Thoracic aorta (tissue), 2 donors: ENCODE results near the gene UGDH. TPM values are rescaled to one million over a fixed set of nuclear protein-coding genes. Genes with fewer than 3 reads are reported as not detected.

Experiments used
- ATAC-seq: fragments of 150-250 bp; one replicate; pipeline ENCODE4 v1.8.0; 2017; ENCODE audit warnings: low read depth; ENCODE audit not compliant: insufficient number of reproducible peaks, low FRiP score
- DNase-seq: peaks from one replicate; pipeline ENCODE4 v3.0.0-alpha.2; 2020; ENCODE audit warnings: low spot score
- H3K27ac ChIP-seq, 2 donors: fragments of 200-600 bp; sonication (generic); 1 replicate in 1 of 2; 2 replicates in 1 of 2; pipeline ENCODE4 v1.5.1; 2016; ENCODE audit warnings: mild to moderate bottlenecking in 2 of 2, moderate library complexity in 2 of 2
- H3K27me3 ChIP-seq: fragments of 200-600 bp; sonication (generic); replicated peaks from 2 replicates; pipeline ENCODE4 v1.6.0; 2016; ENCODE audit warnings: mild to moderate bottlenecking; ENCODE audit not compliant: insufficient read depth
- H3K36me3 ChIP-seq: fragments of 200-600 bp; sonication (generic); one replicate; pipeline ENCODE4 v1.5.1; 2016
- H3K4me1 ChIP-seq, 2 donors: fragments of 200-600 bp; sonication (generic); 1 replicate in 1 of 2; 2 replicates in 1 of 2; pipeline versions ENCODE4 v1.5.1 to v1.6.0; 2016; ENCODE audit warnings: low read depth in 2 of 2, mild to moderate bottlenecking in 1 of 2; ENCODE audit not compliant: control insufficient read depth in 1 of 2
- H3K4me3 ChIP-seq: fragments of 200-600 bp; sonication (generic); 2 replicates; pipeline ENCODE4 v1.5.1; 2016; ENCODE audit warnings: mild to moderate bottlenecking
- H3K9me3 ChIP-seq: fragments of 200-600 bp; sonication (generic); 2 replicates; pipeline ENCODE4 v1.5.1; 2016
- CTCF ChIP-seq: fragments of 200-600 bp; sonication (generic); IDR thresholded peaks from one replicate; pipeline ENCODE4 v1.5.1; 2019; ENCODE audit warnings: antibody characterized with exemption
- total RNA-seq, 2 donors: library from RNA; depleted of rRNA; stranded (reverse); fragments of >200 nt; gene quantifications; one replicate each; pipeline versions ENCODE4 v1.1.0 to v1.2.3, GENCODE V29; 2016

UGDH gene
- total RNA-seq, 2 donors from 2014 or later: 103 to 736 TPM

- TF ChIP-seq CTCF: no peak
- peaks cover 2 to 13% of the 10 kb centered on the region in 2 donors for H3K4me1 ChIP-seq
- no peak for DNase-seq
- no peak overlapping the region for H3K4me3 ChIP-seq
- H3K36me3 ChIP-seq: peaks cover 25% of the 10 kb centered on the region
- ATAC-seq: no peak
- peak overlapping the region; percentile 32 to 60 for H3K27ac ChIP-seq
- no peaks in the 10 kb centered on the region for H3K9me3 ChIP-seq
- H3K27me3 ChIP-seq: no peaks in the 10 kb centered on the region
These were observed 25.1 kb downstream of the UGDH start for GRCh38 chr4:39502019-39502663.

- DNase-seq: no peak
- peaks cover 9% of the 10 kb centered on the region for H3K36me3 ChIP-seq
These were observed 28.6 kb downstream of the UGDH start for GRCh38 chr4:39498727-39499020.

GRCh38 chr4:39497909-39498726 is 29.1 kb downstream of the UGDH start:
- Histone ChIP-seq H3K4me3 (no peak overlapping the region), H3K9me3 (no peaks in the 10 kb centered on the region), H3K4me1 (peaks cover 2 to 12% of the 10 kb centered on the region in 2 donors), H3K36me3 (peaks cover 4% of the 10 kb centered on the region), H3K27me3 (no peaks in the 10 kb centered on the region), H3K27ac (no peak overlapping the region)
- ATAC-seq (no peak), DNase-seq (no peak)
- no peak for TF ChIP-seq CTCF

More at GRCh38 chr4:39498727-39499020, 28.6 kb downstream of the UGDH start:
- H3K4me3 ChIP-seq: no peak overlapping the region
- ATAC-seq: no peak
- H3K27me3 ChIP-seq: no peaks in the 10 kb centered on the region
- peaks cover 2 to 13% of the 10 kb centered on the region in 2 donors for H3K4me1 ChIP-seq
- no peak overlapping the region for H3K27ac ChIP-seq
- no peaks in the 10 kb centered on the region for H3K9me3 ChIP-seq
- no peak for TF ChIP-seq CTCF

GRCh38 chr4:39495446-39496213 is 31.6 kb downstream of the UGDH start:
- no peak for TF ChIP-seq CTCF
- ATAC-seq: no peak
- Histone ChIP-seq H3K4me1 (no peaks in the 10 kb centered on the region), H3K4me3 (no peak overlapping the region), H3K27me3 (no peaks in the 10 kb centered on the region), H3K27ac (no peak overlapping the region), H3K36me3 (no peaks in the 10 kb centered on the region), H3K9me3 (no peaks in the 10 kb centered on the region)
- no peak for DNase-seq

GRCh38 chr4:39494354-39494753 is 32.9 kb downstream of the UGDH start:
- no peak for DNase-seq
- ATAC-seq: no peak
- no peaks in the 10 kb centered on the region for H3K9me3 ChIP-seq
- H3K27me3 ChIP-seq: no peaks in the 10 kb centered on the region
- H3K4me1 ChIP-seq: no peaks in the 10 kb centered on the region
- no peaks in the 10 kb centered on the region for H3K36me3 ChIP-seq
- no peak overlapping the region for H3K4me3 ChIP-seq
- no peak overlapping the region for H3K27ac ChIP-seq
- TF ChIP-seq CTCF: no peak
